Tibial artery (tissue), 4 donors: ENCODE data around the gene MPDZ.
"Not testable (repeated sequence)": the region's sequence is repeated elsewhere in the genome, so short reads cannot be mapped to it uniquely, and the experiment has no call there.

Source experiments
- DNase-seq, 2 donors: peaks; one replicate each; pipeline ENCODE4 v3.0.0-alpha.2; 2019
- H3K27ac ChIP-seq, 2 donors: fragments of 200-600 bp; sonication (generic) in 1 of 2; 1 replicate in 1 of 2; 2 replicates in 1 of 2; pipeline ENCODE4 v1.5.1; 2018 to 2019; ENCODE audit warnings: mild to moderate bottlenecking in 1 of 2
- H3K27me3 ChIP-seq, 2 donors: fragments of 200-600 bp; sonication (generic) in 1 of 2; one replicate each; pipeline versions ENCODE4 v1.5.1 to v1.6.0; 2016 to 2019
- H3K36me3 ChIP-seq, 3 donors: fragments of 200-600 bp; sonication (generic) in 2 of 3; one replicate each; pipeline ENCODE4 v1.5.1; 2016 to 2019; ENCODE audit warnings: mild to moderate bottlenecking in 2 of 3
- H3K4me1 ChIP-seq, 4 donors: fragments of 200-600 bp; sonication (generic) in 2 of 4; 1 replicate in 3 of 4; 2 replicates in 1 of 4; pipeline ENCODE4 v1.5.1; 2016 to 2019
- H3K4me3 ChIP-seq, 2 donors: fragments of 200-600 bp; sonication (generic) in 1 of 2; 1 replicate in 1 of 2; 2 replicates in 1 of 2; pipeline ENCODE4 v1.5.1; 2018 to 2019; ENCODE audit warnings: mild to moderate bottlenecking in 2 of 2
- H3K9me3 ChIP-seq, 3 donors: fragments of 200-600 bp; sonication (generic) in 1 of 3; one replicate each; pipeline ENCODE4 v1.5.1; 2016 to 2019
- CTCF ChIP-seq, 2 experiments: fragments of 200-600 bp in 1 of 2; fragments of 450-650 bp in 1 of 2; IDR thresholded peaks; one replicate each; pipeline ENCODE4 v1.5.1; 2017 to 2019; ENCODE audit warnings: antibody characterized with exemption in 2 of 2, mild to moderate bottlenecking in 1 of 2, moderate library complexity in 1 of 2
- intact Hi-C: fragments of 100-400 bp; cut with DNase I; formaldehyde crosslinking; loops from one replicate; pipeline ENCODE4 v1.15.0; 2023; ENCODE audit warnings: low total_unique reads

Gene MPDZ

GRCh38 chr9:13239208-13239607 is 40.3 kb downstream of the MPDZ start:
- intact Hi-C loops, result no loop called here
- no peak for TF ChIP-seq CTCF (IDR thresholded peaks at IDR 0.05)
- Histone ChIP-seq H3K27ac (no peak overlapping the region), H3K4me1 (no peaks in the 10 kb centered on the region), H3K4me3 (no peak overlapping the region), H3K27me3 (no peaks in the 10 kb centered on the region), H3K36me3 (peaks cover 8 to 17% (median 14%) of the 10 kb centered on the region in 3 donors), H3K9me3 (no peaks in the 10 kb centered on the region)
- no peak for DNase-seq

- H3K4me3 ChIP-seq, result no peak overlapping the region
- intact Hi-C loops, result no loop called here
- no peak for TF ChIP-seq CTCF (IDR thresholded peaks at IDR 0.05)
- no peaks in the 10 kb centered on the region for H3K9me3 ChIP-seq
- peaks cover 0 to 7% (median 0%) of the 10 kb centered on the region in 3 donors for H3K36me3 ChIP-seq
- no peak overlapping the region for H3K27ac ChIP-seq
- no peaks in the 10 kb centered on the region for H3K27me3 ChIP-seq
- H3K4me1 ChIP-seq, result no peaks in the 10 kb centered on the region
- DNase-seq, result no peak
Measured at GRCh38 chr9:13234932-13235331, 44.6 kb downstream of the MPDZ start.

GRCh38 chr9:13228431-13228830 is 51.1 kb downstream of the MPDZ start:
- Histone ChIP-seq H3K4me3 (no peak overlapping the region), H3K4me1 (no peaks in the 10 kb centered on the region), H3K36me3 (peaks cover 0 to 21% (median 11%) of the 10 kb centered on the region in 3 donors), H3K27ac (no peak overlapping the region), H3K9me3 (no peaks in the 10 kb centered on the region), H3K27me3 (no peaks in the 10 kb centered on the region)
- intact Hi-C loops, result no loop called here
- TF ChIP-seq CTCF (IDR thresholded peaks at IDR 0.05), result no peak
- no peak for DNase-seq

- no peaks in the 10 kb centered on the region for H3K27me3 ChIP-seq
- intact Hi-C loops, result no loop called here
- no peaks in the 10 kb centered on the region for H3K9me3 ChIP-seq
- no peak overlapping the region for H3K4me3 ChIP-seq
- no peaks in the 10 kb centered on the region for H3K4me1 ChIP-seq
- no peak for TF ChIP-seq CTCF (IDR thresholded peaks at IDR 0.05)
- no peak overlapping the region for H3K27ac ChIP-seq
- peaks cover 22 to 39% (median 30%) of the 10 kb centered on the region in 3 donors for H3K36me3 ChIP-seq
- no peak for DNase-seq
Measured at GRCh38 chr9:13224366-13224765, 55.1 kb downstream of the MPDZ start.

- H3K4me1 ChIP-seq, H3K27me3 ChIP-seq, H3K4me3 ChIP-seq, intact Hi-C loops, DNase-seq, H3K27ac ChIP-seq, H3K9me3 ChIP-seq: not testable (repeated sequence)
- peaks cover 25 to 45% (median 30%) of the 10 kb centered on the region in 3 donors for H3K36me3 ChIP-seq
Measured at GRCh38 chr9:13222733-13223132, 56.8 kb downstream of the MPDZ start.

- Histone ChIP-seq H3K4me3 (no peak overlapping the region), H3K27me3 (no peaks in the 10 kb centered on the region), H3K27ac (no peak overlapping the region), H3K9me3 (no peaks in the 10 kb centered on the region), H3K36me3 (peaks cover 30 to 45% (median 31%) of the 10 kb centered on the region in 3 donors), H3K4me1 (no peaks in the 10 kb centered on the region)
- TF ChIP-seq CTCF (IDR thresholded peaks at IDR 0.05), result no peak
- DNase-seq, result no peak
- intact Hi-C loops, result no loop called here
Measured at GRCh38 chr9:13221741-13222140, 57.8 kb downstream of the MPDZ start.
